Upper lobe of right lung (tissue), 1 donor: Measurements from ENCODE around the gene VTA1. TPM values are rescaled to one million over a fixed set of nuclear protein-coding genes. Genes with fewer than 3 reads are reported as not detected.

Experiments
- ATAC-seq: fragments of 200-7000 bp; cut with Tn5 transposase; one replicate; pipeline ENCODE4 v1.9.1; 2020; ENCODE audit warnings: mild to moderate bottlenecking, moderate library complexity
- DNase-seq: peaks from one replicate; pipeline ENCODE4 v3.0.0-alpha.2; 2020
- H3K27ac ChIP-seq: fragments of 200-600 bp; one replicate; pipeline ENCODE4 v1.8.0; 2022
- H3K27me3 ChIP-seq: fragments of 200-600 bp; one replicate; pipeline ENCODE4 v1.8.0; 2022; ENCODE audit warnings: mild to moderate bottlenecking
- H3K36me3 ChIP-seq: fragments of 200-600 bp; one replicate; pipeline ENCODE4 v1.8.0; 2022
- H3K4me1 ChIP-seq: fragments of 200-600 bp; one replicate; pipeline ENCODE4 v1.8.0; 2022
- H3K4me3 ChIP-seq: fragments of 200-600 bp; one replicate; pipeline ENCODE4 v1.8.0; 2022; ENCODE audit warnings: mild to moderate bottlenecking
- H3K9me3 ChIP-seq: fragments of 200-600 bp; one replicate; pipeline ENCODE4 v1.8.0; 2022
- intact Hi-C: fragments of 100-400 bp; cut with DNase I; formaldehyde crosslinking; loops from one replicate; pipeline ENCODE4 v1.11.0; 2022
- total RNA-seq: library from RNA; stranded (reverse); fragmentation: NEBNext Ultra II Directional; extraction: Animal tissue kit (Norgen Biotek cat#: 25700); gene quantifications from one replicate; pipeline ENCODE4 v1.2.1, GENCODE V29; 2021
- TF ChIP-seq, protein P1 (sequence below): fragments of 200-600 bp; IDR thresholded peaks from one replicate; pipeline ENCODE4 v1.8.0; 2022; ENCODE audit warnings: antibody characterized with exemption
- donor health status: DM: no; HTN: yes; CAD: no; lungs with severe emphysema.

VTA1 gene
- total RNA-seq, 1 donor from 2014 or later = 31.8 TPM

DNA sequence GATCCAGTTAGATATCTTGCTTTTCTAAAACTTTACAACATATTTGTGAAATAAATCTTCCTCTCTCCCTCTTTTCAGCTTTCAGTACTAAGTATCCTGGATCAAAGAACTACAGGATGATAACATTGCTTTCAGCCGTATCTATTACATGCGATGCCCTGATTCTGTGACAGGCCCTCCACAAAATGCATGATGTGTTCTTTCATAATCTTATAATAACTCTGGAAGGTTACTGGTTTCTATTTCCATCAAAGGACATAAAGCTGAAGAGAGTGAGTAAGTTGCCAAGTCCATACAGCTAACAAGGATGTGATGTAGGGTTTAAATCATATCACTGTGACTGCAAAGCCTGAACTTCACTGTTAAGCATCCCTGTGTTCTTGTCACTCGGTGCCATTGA lies 91.8 kb downstream of the VTA1 start:
- intact Hi-C loops = no loop called here
- Histone ChIP-seq H3K9me3 (no peaks in the 10 kb centered on the region), H3K4me1 (no peaks in the 10 kb centered on the region), H3K36me3 (no peaks in the 10 kb centered on the region), H3K27ac (no peak overlapping the region), H3K27me3 (no peaks in the 10 kb centered on the region), H3K4me3 (no peak overlapping the region)
- no peak for DNase-seq
- TF ChIP-seq, protein P1, sequence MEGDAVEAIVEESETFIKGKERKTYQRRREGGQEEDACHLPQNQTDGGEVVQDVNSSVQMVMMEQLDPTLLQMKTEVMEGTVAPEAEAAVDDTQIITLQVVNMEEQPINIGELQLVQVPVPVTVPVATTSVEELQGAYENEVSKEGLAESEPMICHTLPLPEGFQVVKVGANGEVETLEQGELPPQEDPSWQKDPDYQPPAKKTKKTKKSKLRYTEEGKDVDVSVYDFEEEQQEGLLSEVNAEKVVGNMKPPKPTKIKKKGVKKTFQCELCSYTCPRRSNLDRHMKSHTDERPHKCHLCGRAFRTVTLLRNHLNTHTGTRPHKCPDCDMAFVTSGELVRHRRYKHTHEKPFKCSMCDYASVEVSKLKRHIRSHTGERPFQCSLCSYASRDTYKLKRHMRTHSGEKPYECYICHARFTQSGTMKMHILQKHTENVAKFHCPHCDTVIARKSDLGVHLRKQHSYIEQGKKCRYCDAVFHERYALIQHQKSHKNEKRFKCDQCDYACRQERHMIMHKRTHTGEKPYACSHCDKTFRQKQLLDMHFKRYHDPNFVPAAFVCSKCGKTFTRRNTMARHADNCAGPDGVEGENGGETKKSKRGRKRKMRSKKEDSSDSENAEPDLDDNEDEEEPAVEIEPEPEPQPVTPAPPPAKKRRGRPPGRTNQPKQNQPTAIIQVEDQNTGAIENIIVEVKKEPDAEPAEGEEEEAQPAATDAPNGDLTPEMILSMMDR = no peak
- no peak for ATAC-seq

DNA sequence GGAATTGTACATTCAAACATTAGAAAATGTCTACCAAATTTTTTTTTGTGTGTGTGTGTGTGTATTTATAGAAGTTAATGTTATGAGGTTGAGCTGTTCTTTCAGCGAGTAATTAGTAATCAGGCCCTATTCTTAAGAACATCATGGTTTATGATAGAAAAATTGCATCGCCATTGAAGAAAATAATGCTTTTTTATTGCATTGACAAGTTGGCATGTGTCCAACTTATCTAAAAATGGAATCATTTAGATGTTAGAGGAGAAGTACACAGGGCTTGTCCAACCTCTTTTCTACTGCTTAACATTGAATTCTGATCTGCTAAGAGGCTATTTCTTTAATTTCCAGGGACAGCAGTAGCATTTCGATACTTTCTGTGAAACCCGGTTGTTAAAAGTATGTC lies 93.1 kb downstream of the VTA1 start:
- Histone ChIP-seq H3K9me3 (no peaks in the 10 kb centered on the region), H3K27me3 (no peaks in the 10 kb centered on the region), H3K36me3 (no peaks in the 10 kb centered on the region), H3K4me3 (no peak overlapping the region), H3K4me1 (no peaks in the 10 kb centered on the region), H3K27ac (no peak overlapping the region)
- intact Hi-C loops = no loop called here
- no peak for ATAC-seq
- DNase-seq = no peak
- TF ChIP-seq, protein P1 = no peak

DNA sequence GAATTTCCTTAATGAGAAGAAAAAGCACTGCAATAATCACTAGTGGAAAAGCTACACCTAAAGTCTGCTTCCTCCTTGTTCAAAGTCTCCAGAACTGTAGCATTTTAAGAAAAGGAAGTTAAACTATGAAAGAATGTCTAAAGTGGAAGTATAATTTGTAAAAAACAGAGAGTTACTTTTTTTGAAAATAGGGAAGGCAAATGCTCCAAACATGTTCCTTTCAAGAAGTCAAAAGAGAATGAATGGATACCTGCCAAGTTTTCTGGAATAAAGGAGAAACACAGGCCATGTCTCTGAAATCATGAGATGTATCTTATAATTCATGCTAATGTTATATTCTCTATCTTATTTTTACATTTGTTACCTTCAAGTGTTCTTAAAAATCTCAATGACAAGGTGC lies 94.0 kb downstream of the VTA1 start:
- intact Hi-C loops = no loop called here
- H3K27me3 ChIP-seq = no peaks in the 10 kb centered on the region
- H3K4me3 ChIP-seq = no peak overlapping the region
- no peak overlapping the region for H3K27ac ChIP-seq
- TF ChIP-seq, protein P1 = no peak
- no peaks in the 10 kb centered on the region for H3K36me3 ChIP-seq
- ATAC-seq = no peak
- no peaks in the 10 kb centered on the region for H3K4me1 ChIP-seq
- no peaks in the 10 kb centered on the region for H3K9me3 ChIP-seq
- no peak for DNase-seq

GRCh38 chr6:142242269-142242668 lies 95.2 kb downstream of the VTA1 start:
- DNase-seq = no peak
- ATAC-seq = no peak
- no peak overlapping the region for H3K27ac ChIP-seq
- intact Hi-C loops = no loop called here
- H3K4me1 ChIP-seq = no peaks in the 10 kb centered on the region
- no peaks in the 10 kb centered on the region for H3K9me3 ChIP-seq
- TF ChIP-seq, protein P1 = no peak
- H3K36me3 ChIP-seq = no peaks in the 10 kb centered on the region
- H3K27me3 ChIP-seq = no peaks in the 10 kb centered on the region
- no peak overlapping the region for H3K4me3 ChIP-seq

- Histone ChIP-seq H3K36me3 (no peaks in the 10 kb centered on the region), H3K27me3 (no peaks in the 10 kb centered on the region), H3K4me1 (no peaks in the 10 kb centered on the region), H3K9me3 (no peaks in the 10 kb centered on the region), H3K4me3 (no peak overlapping the region), H3K27ac (no peak overlapping the region)
- ATAC-seq (no peak), DNase-seq (no peak)
- intact Hi-C loops = no loop called here
- TF ChIP-seq, protein P1 = no peak
Observed at GRCh38 chr6:142246960-142247359, 99.9 kb downstream of the VTA1 start.

DNA sequence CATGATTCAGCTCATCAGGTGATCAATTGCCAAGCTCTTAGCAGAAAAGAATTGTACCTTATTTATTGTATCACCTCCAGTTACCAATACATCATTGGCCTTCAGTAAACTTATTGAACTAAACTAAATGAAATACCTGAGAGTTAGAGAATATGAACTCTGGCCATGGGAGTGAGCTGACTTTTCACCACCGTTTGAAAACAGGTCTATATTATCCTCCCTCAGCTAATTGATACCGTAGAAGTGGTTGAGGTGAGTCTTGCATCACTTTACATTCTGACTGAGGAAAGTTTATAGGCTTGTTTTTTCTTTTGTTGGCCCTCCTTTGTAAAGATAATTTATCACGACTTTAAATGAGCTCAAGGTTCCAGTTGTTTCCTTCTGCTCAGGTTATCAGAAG lies 102.2 kb downstream of the VTA1 start:
- intact Hi-C loops = no loop called here
- Histone ChIP-seq H3K27ac (no peak overlapping the region), H3K9me3 (no peaks in the 10 kb centered on the region), H3K4me1 (no peaks in the 10 kb centered on the region), H3K36me3 (no peaks in the 10 kb centered on the region), H3K27me3 (no peaks in the 10 kb centered on the region), H3K4me3 (no peak overlapping the region)
- TF ChIP-seq, protein P1 = no peak
- ATAC-seq = no peak
- no peak for DNase-seq
